ENCODE results near the gene KCNA10.

The KCNA10 gene

GRCh38 chr1:110540891-110541685 is 22.1 kb upstream of the KCNA10 start:
- no peaks in the 10 kb centered on the region for H3K4me1 ChIP-seq (ENCODE audit: control insufficient read depth in 5 of 5, insufficient read depth in 5 of 5, low read length in 5 of 5)
- no peak overlapping the region for H3K9ac ChIP-seq (ENCODE audit: low read length in 5 of 5)
- H3K9me3 ChIP-seq (ENCODE audit: control insufficient read depth in 5 of 5, low read length in 5 of 5): no peaks in the 10 kb centered on the region
- peaks cover 0 to 5% (median 4%) of the 10 kb centered on the region in 5 donors for H3K27me3 ChIP-seq (ENCODE audit: control insufficient read depth in 5 of 5, insufficient read depth in 4 of 5, low read length in 5 of 5)
- H3K27ac ChIP-seq (ENCODE audit: low read depth, low read length): no peak overlapping the region
- no peaks in the 10 kb centered on the region for H3K36me3 ChIP-seq (ENCODE audit: control insufficient read depth in 5 of 5, insufficient read depth in 5 of 5, low read length in 5 of 5)
- H3K4me3 ChIP-seq (ENCODE audit: low read depth in 1 of 5, low read length in 5 of 5): no peak overlapping the region

GRCh38 chr1:110538921-110539320 is 19.9 kb upstream of the KCNA10 start:
- Histone ChIP-seq H3K9ac (ENCODE audit: low read length in 5 of 5) (no peak overlapping the region), H3K27ac (ENCODE audit: low read depth, low read length) (no peak overlapping the region), H3K9me3 (ENCODE audit: control insufficient read depth in 5 of 5, low read length in 5 of 5) (no peaks in the 10 kb centered on the region), H3K27me3 (ENCODE audit: control insufficient read depth in 5 of 5, insufficient read depth in 4 of 5, low read length in 5 of 5) (peaks cover 0 to 5% (median 4%) of the 10 kb centered on the region in 5 donors), H3K36me3 (ENCODE audit: control insufficient read depth in 5 of 5, insufficient read depth in 5 of 5, low read length in 5 of 5) (no peaks in the 10 kb centered on the region), H3K4me3 (ENCODE audit: low read depth in 1 of 5, low read length in 5 of 5) (no peak overlapping the region), H3K4me1 (ENCODE audit: control insufficient read depth in 5 of 5, insufficient read depth in 5 of 5, low read length in 5 of 5) (no peaks in the 10 kb centered on the region)

- Histone ChIP-seq H3K9ac (ENCODE audit: low read length in 5 of 5) (no peak overlapping the region), H3K4me3 (ENCODE audit: low read depth in 1 of 5, low read length in 5 of 5) (no peak overlapping the region)
Measured at GRCh38 chr1:110538075-110538474, 19.1 kb upstream of the KCNA10 start.

GRCh38 chr1:110535985-110536384 is 17.0 kb upstream of the KCNA10 start:
- Histone ChIP-seq H3K27ac (ENCODE audit: low read depth, low read length) (no peak overlapping the region), H3K36me3 (ENCODE audit: control insufficient read depth in 5 of 5, insufficient read depth in 5 of 5, low read length in 5 of 5) (no peaks in the 10 kb centered on the region), H3K27me3 (ENCODE audit: control insufficient read depth in 5 of 5, insufficient read depth in 4 of 5, low read length in 5 of 5) (peaks cover 0 to 13% (median 5%) of the 10 kb centered on the region in 5 donors), H3K9me3 (ENCODE audit: control insufficient read depth in 5 of 5, low read length in 5 of 5) (no peaks in the 10 kb centered on the region), H3K9ac (ENCODE audit: low read length in 5 of 5) (no peak overlapping the region), H3K4me3 (ENCODE audit: low read depth in 1 of 5, low read length in 5 of 5) (no peak overlapping the region), H3K4me1 (ENCODE audit: control insufficient read depth in 5 of 5, insufficient read depth in 5 of 5, low read length in 5 of 5) (no peaks in the 10 kb centered on the region)

More at GRCh38 chr1:110538075-110538474, 19.1 kb upstream of the KCNA10 start:
- Histone ChIP-seq H3K9me3 (ENCODE audit: control insufficient read depth in 5 of 5, low read length in 5 of 5) (no peaks in the 10 kb centered on the region), H3K27ac (ENCODE audit: low read depth, low read length) (no peak overlapping the region), H3K4me1 (ENCODE audit: control insufficient read depth in 5 of 5, insufficient read depth in 5 of 5, low read length in 5 of 5) (no peaks in the 10 kb centered on the region), H3K27me3 (ENCODE audit: control insufficient read depth in 5 of 5, insufficient read depth in 4 of 5, low read length in 5 of 5) (peaks cover 0 to 7% (median 5%) of the 10 kb centered on the region in 5 donors), H3K36me3 (ENCODE audit: control insufficient read depth in 5 of 5, insufficient read depth in 5 of 5, low read length in 5 of 5) (no peaks in the 10 kb centered on the region)

- Histone ChIP-seq H3K9me3 (ENCODE audit: control insufficient read depth in 5 of 5, low read length in 5 of 5) (no peaks in the 10 kb centered on the region), H3K27me3 (ENCODE audit: control insufficient read depth in 5 of 5, insufficient read depth in 4 of 5, low read length in 5 of 5) (peaks cover 0 to 22% (median 10%) of the 10 kb centered on the region in 5 donors)
Measured at GRCh38 chr1:110533230-110533629, 14.3 kb upstream of the KCNA10 start.

GRCh38 chr1:110529011-110529410 is 10.0 kb upstream of the KCNA10 start:
- H3K9ac ChIP-seq (ENCODE audit: low read length in 5 of 5): no peak overlapping the region
- peaks cover 0 to 7% (median 0%) of the 10 kb centered on the region in 5 donors for H3K4me1 ChIP-seq (ENCODE audit: control insufficient read depth in 5 of 5, insufficient read depth in 5 of 5, low read length in 5 of 5)
- H3K27ac ChIP-seq (ENCODE audit: low read depth, low read length): no peak overlapping the region
- H3K27me3 ChIP-seq (ENCODE audit: control insufficient read depth in 5 of 5, insufficient read depth in 4 of 5, low read length in 5 of 5): peaks cover 0 to 37% (median 30%) of the 10 kb centered on the region in 5 donors
- H3K9me3 ChIP-seq (ENCODE audit: control insufficient read depth in 5 of 5, low read length in 5 of 5): no peaks in the 10 kb centered on the region
- H3K36me3 ChIP-seq (ENCODE audit: control insufficient read depth in 5 of 5, insufficient read depth in 5 of 5, low read length in 5 of 5): no peaks in the 10 kb centered on the region
- H3K4me3 ChIP-seq (ENCODE audit: low read depth in 1 of 5, low read length in 5 of 5): no peak overlapping the region

More at GRCh38 chr1:110533230-110533629, 14.3 kb upstream of the KCNA10 start:
- H3K36me3 ChIP-seq (ENCODE audit: control insufficient read depth in 5 of 5, insufficient read depth in 5 of 5, low read length in 5 of 5): no peaks in the 10 kb centered on the region
- H3K4me1 ChIP-seq (ENCODE audit: control insufficient read depth in 5 of 5, insufficient read depth in 5 of 5, low read length in 5 of 5): no peaks in the 10 kb centered on the region
- H3K27ac ChIP-seq (ENCODE audit: low read depth, low read length): no peak overlapping the region
- H3K9ac ChIP-seq (ENCODE audit: low read length in 5 of 5): no peak overlapping the region
- H3K4me3 ChIP-seq (ENCODE audit: low read depth in 1 of 5, low read length in 5 of 5): no peak overlapping the region

- Histone ChIP-seq H3K4me1 (ENCODE audit: control insufficient read depth in 5 of 5, insufficient read depth in 5 of 5, low read length in 5 of 5) (peaks cover 0 to 7% (median 0%) of the 10 kb centered on the region in 5 donors), H3K27ac (ENCODE audit: low read depth, low read length) (no peak overlapping the region), H3K36me3 (ENCODE audit: control insufficient read depth in 5 of 5, insufficient read depth in 5 of 5, low read length in 5 of 5) (no peaks in the 10 kb centered on the region), H3K4me3 (ENCODE audit: low read depth in 1 of 5, low read length in 5 of 5) (no peak overlapping the region), H3K9me3 (ENCODE audit: control insufficient read depth in 5 of 5, low read length in 5 of 5) (no peaks in the 10 kb centered on the region), H3K27me3 (ENCODE audit: control insufficient read depth in 5 of 5, insufficient read depth in 4 of 5, low read length in 5 of 5) (peaks cover 6 to 35% (median 27%) of the 10 kb centered on the region in 5 donors), H3K9ac (ENCODE audit: low read length in 5 of 5) (no peak overlapping the region)
Measured at GRCh38 chr1:110526201-110526780, 7.3 kb upstream of the KCNA10 start.

- Histone ChIP-seq H3K4me3 (ENCODE audit: low read depth in 1 of 5, low read length in 5 of 5) (no peak overlapping the region), H3K9me3 (ENCODE audit: control insufficient read depth in 5 of 5, low read length in 5 of 5) (no peaks in the 10 kb centered on the region), H3K4me1 (ENCODE audit: control insufficient read depth in 5 of 5, insufficient read depth in 5 of 5, low read length in 5 of 5) (peaks cover 0 to 14% (median 2%) of the 10 kb centered on the region in 5 donors), H3K36me3 (ENCODE audit: control insufficient read depth in 5 of 5, insufficient read depth in 5 of 5, low read length in 5 of 5) (no peaks in the 10 kb centered on the region), H3K9ac (ENCODE audit: low read length in 5 of 5) (no peak overlapping the region), H3K27me3 (ENCODE audit: control insufficient read depth in 5 of 5, insufficient read depth in 4 of 5, low read length in 5 of 5) (peaks cover 6 to 32% (median 26%) of the 10 kb centered on the region in 5 donors), H3K27ac (ENCODE audit: low read depth, low read length) (no peak overlapping the region)
Measured at GRCh38 chr1:110525249-110525595, 6.2 kb upstream of the KCNA10 start.

- Histone ChIP-seq H3K27me3 (ENCODE audit: control insufficient read depth in 5 of 5, insufficient read depth in 4 of 5, low read length in 5 of 5) (peaks cover 6 to 28% (median 21%) of the 10 kb centered on the region in 5 donors), H3K4me1 (ENCODE audit: control insufficient read depth in 5 of 5, insufficient read depth in 5 of 5, low read length in 5 of 5) (peaks cover 0 to 18% (median 4%) of the 10 kb centered on the region in 5 donors), H3K36me3 (ENCODE audit: control insufficient read depth in 5 of 5, insufficient read depth in 5 of 5, low read length in 5 of 5) (no peaks in the 10 kb centered on the region), H3K4me3 (ENCODE audit: low read depth in 1 of 5, low read length in 5 of 5) (no peak overlapping the region), H3K27ac (ENCODE audit: low read depth, low read length) (no peak overlapping the region), H3K9ac (ENCODE audit: low read length in 5 of 5) (peak overlapping the region in 1 of 5 donors; percentile 11), H3K9me3 (ENCODE audit: control insufficient read depth in 5 of 5, low read length in 5 of 5) (no peaks in the 10 kb centered on the region)
Measured at GRCh38 chr1:110524311-110525248, 5.6 kb upstream of the KCNA10 start.
